B cell (primary cell): ENCODE measurements around the gene CTNNA1.

Source experiments
- CTCF ChIP-seq: fragments of 200-600 bp; IDR thresholded peaks from one replicate; pipeline ENCODE4 v1.8.0; 2022; ENCODE audit warnings: antibody characterized with exemption, mild to moderate bottlenecking
- EZH2 ChIP-seq: IDR thresholded peaks from 2 replicates; pipeline ENCODE4 v1.6.1; 2012; ENCODE audit warnings: borderline replicate concordance, low read depth, mild to moderate bottlenecking, moderate library complexity, low read length; ENCODE audit not compliant: insufficient read depth, poor library complexity, severe bottlenecking

DNA sequence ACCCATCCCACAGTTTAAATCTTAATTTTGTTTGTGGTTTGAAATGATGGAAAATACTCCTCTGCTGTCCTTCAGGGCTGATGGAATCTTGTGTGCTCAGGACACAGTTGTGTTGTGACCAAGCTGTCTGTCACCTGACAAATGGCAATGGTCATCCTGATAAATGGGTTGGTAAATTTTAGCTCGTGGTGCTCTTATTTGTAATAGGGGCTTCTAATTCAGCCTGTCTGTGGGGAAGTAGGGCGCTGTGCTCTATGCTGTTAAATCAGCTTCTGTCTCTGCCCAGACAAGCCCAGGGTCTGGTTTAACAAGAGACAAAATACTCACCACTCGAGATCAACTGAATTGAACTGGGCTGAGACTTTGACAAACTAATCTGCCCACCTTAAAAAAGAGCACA, 117.4 kb downstream of the CTNNA1 start:
- TF ChIP-seq CTCF (no peak), EZH2 (no peak)
